Posterior vena cava (tissue), 2 donors: ENCODE results near the gene WDR3. TPM values are rescaled to one million over a fixed set of nuclear protein-coding genes. Genes with fewer than 3 reads are reported as not detected.

Experiments used
- DNase-seq: peaks from one replicate; pipeline ENCODE4 v3.0.0-alpha.2; 2020; ENCODE audit warnings: low spot score
- intact Hi-C, 2 donors: fragments of 100-400 bp; cut with DNase I; formaldehyde crosslinking; loops; one replicate each; pipeline versions ENCODE4 v1.14.1 to v1.14.2; 2022 to 2023
- total RNA-seq, 2 donors: library from RNA; stranded (reverse); fragmentation: NEBNext Ultra II Directional; extraction: Animal tissue kit (Norgen Biotek cat#: 25700); gene quantifications; one replicate each; pipeline ENCODE4 v1.2.1, GENCODE V29; 2021
- donor health status: DM: yes; HTN: yes; CAD: no.
- donor health status: DM: yes; HTN: yes; CAD: no.

Gene WDR3
- total RNA-seq, 2 donors from 2014 or later = 16.8 to 17.5 TPM

DNA sequence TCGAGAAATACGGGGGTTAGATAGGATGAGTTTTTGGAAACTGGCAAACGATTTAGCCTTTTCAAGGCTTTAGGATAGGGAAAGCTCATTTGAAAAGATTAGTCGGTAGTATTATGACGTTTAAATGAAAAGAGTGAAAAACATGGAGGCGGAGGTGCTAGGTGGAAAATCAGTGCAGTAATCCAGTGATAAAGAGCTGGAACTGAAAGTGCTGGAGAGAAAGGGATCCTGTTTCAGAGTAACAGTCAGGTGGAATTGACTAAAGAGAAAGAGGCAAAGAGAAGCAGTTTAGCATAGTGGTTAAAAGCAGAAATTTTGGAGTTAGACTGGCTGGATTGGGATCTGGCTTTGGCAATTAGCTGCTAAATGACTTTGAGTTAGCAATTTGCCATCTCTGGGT, 945 bp downstream of the WDR3 start:
- no peak for DNase-seq
- intact Hi-C loops = no loop called here

DNA sequence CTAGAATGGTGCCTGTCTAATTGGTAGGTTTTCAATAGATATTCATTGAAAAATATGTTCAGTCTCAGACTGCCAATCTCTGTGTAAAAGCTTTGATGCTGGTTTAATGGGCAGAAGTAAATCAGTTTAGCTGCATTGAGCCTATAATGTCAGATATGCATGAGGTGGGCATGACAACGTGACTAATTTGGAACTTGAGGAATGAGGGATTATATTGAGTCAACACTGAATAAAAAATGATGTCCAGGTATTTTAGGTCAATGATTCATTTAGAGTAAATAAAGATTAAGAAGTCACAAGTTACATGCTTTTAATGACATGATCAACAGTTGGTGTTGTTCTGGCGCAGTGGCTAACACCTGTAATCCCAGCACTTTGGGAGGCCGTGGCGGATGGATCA, 3.0 kb downstream of the WDR3 start:
- intact Hi-C loops = no loop called here
- DNase-seq = no peak

DNA sequence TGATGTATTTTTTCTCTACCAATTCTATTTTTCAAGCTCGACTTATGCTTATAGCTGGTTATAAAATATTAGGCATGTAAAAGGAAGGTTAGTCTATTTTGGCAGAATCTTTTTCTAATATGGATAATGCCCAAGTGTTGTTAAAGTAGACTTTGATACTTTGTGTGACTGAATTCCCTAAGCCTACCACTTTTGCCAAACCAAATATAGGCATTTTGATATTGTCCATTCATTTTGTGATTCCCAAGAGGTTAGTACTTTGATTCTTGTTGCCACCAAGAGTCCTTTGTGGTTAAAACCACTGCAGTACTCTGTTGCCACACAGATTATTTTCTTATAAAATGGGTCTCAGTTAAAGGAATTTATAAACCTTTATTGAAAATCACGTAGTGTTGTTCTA, 4.2 kb downstream of the WDR3 start:
- no peak for DNase-seq
- intact Hi-C loops = no loop called here

DNA sequence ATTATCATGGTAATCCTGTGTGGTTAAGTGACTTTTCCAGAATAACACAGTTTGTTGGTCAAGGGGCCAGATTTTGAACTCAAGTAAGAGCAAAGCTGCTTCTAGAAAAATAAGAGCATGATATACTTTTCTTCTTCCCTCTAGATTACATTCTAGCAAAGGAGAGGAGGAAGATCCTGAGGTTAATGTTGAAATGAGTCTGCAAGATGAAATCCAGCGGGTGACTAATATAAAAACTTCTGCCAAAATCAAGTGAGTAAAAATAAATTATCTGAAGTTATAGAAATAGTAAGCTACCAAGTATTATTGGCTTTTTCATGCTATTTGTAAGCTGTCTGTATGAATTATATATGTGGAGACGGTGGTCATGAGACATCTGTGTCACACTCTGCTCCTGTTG, 12.8 kb downstream of the WDR3 start:
- DNase-seq = no peak
- intact Hi-C loops = no loop called here

DNA sequence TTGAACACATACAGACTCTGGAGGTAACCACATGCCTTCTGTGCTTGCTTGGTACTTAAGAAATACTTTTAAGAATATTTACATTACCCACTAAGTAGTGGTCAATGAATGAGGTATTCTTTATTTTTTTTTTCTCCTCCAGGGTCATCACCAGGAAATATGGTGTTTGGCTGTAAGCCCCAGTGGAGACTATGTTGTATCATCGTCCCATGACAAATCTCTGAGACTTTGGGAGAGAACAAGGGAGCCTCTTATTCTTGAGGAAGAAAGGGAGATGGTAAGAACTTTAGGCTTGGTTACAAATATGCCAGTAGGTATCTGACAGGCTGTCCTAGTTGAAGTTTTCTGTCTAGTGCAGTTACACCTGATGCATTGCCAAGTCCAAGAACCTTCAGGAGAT, 22.8 kb downstream of the WDR3 start:
- no peak for DNase-seq
- intact Hi-C loops = no loop called here

DNA sequence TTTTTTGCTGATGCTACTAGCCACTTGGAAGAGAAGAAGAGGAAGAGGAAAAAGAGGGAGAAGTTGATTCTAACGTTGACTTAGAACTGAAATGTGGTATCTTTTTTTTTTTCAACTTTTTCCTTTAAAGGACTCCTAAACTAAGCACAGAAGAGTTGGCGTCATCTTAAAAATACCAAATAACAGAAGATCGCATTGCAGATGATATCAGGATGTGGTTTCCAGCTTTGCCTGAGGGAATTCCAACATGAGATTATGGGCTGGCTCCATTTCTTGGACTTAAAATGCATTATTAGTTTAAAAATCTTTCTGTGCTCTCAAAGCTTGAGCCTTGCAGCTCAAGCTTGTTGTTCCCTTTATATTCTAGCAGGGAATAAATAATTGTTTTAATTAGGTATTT, 29.8 kb downstream of the WDR3 start:
- DNase-seq = no peak
- intact Hi-C loops = no loop called here

DNA sequence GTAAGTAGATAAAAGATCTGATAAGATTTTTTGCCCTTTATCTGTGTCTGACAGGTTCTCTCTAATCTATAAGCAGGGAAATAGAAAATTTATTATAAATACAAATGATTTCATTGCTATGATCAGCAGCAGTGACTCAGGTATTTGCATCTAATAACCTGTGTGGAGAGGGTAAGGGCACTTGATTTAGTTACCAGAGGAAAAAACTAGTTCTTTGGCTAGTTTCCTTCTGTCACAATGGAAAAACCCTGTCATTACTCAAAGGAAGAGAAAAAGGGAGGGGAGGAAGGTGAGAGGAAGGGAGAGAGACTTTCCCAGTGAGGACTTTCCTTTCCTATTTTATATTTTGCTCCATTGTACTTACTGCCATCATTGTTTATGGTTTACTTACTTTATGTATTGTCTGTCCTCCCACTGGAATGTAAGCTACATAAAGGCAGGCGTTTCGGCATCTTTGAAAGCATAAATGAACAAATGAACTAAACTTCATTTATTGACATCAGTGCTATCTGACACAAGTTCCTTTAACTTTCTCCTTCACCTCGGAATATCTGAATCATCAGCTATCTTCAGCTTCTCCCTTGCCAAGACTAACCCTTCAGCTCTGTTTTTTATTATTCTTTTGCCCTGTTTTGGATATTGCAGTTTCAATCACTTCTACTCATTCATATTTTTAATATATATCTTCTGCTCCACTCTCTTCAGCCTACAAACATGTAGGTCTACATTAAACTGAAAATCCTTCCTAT, 34.9 kb downstream of the WDR3 start:
- no peak for DNase-seq
- intact Hi-C loops = no loop called here

DNA sequence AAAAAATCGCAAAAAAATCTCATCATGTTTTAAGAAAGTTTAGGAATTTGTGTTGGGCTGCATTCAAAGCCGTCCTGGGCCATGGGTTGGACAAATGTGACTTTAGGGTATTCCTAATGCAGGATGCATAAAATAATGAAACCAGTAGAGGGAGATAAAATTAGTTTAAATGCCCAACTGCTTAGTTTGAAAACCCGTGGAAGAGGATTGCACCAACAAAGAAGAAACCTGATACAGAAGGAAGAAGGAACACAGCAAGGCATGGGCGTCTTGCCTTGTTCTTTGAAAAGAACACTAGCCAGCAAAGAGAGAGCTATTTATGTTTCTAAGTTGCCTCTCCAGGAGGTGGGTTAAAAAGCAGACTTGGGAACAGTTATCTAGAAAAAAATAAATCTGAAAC, 37.9 kb downstream of the WDR3 start:
- intact Hi-C loops = no loop called here
- DNase-seq = no peak

DNA sequence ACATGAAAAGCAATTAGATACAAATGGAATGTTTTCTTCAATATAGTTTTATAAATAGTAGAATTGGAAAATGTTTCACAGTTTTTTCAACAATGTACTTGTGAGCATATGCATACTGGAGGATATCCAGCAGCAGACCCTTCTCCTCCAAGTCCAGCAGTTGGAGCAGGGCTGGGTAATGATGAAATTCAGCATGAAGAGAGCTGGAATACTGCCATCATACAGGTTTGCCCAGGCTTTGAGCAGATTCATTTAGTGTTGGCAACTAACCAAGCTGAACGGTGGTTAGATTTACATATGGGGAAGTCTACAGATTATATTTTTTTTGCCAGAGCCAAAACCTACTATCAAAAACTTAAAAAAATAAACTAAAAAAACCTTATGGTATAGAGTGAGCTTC, 38.3 kb downstream of the WDR3 start:
- no peak for DNase-seq
- intact Hi-C loops = no loop called here

DNA sequence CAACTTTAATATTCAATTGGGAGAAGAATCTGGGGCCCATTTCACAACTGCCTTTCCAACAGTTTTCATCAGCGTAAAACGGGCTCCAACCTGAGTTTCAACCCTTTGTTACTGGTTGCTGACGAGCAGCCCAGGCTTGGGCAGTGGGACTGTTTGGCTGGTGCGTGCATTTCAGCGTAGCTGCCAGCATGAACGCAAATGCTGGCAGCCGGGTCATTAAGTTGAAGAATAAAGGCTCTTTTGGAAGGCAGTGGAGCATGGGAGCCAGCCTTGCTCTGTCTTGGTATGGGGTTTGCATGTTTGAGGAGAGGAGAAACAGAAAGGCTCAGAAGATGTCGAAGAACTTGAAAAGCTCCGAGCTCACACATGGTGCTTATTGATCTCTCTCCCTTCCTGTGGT, 40.7 kb downstream of the WDR3 start:
- intact Hi-C loops = no loop called here
- no peak for DNase-seq

DNA sequence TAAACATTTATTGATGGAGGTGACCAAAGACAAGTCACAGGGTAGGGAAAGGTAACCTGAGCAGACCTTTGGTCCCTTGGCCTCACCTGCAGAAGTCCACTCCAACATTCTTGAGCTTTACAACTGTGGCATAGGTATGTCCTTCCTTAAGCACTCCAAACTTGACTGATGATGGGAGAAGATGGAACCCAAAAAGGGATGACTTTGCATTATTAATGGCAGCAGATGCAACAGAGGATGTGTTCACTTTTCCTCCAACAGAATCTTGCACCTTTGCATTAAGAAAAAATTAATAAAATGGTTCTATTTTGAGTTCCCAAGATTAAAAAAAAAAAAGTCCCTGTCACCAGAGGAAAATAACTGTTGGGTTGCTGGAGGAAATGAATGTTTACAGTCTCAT, 42.2 kb downstream of the WDR3 start:
- intact Hi-C loops = no loop called here

DNA sequence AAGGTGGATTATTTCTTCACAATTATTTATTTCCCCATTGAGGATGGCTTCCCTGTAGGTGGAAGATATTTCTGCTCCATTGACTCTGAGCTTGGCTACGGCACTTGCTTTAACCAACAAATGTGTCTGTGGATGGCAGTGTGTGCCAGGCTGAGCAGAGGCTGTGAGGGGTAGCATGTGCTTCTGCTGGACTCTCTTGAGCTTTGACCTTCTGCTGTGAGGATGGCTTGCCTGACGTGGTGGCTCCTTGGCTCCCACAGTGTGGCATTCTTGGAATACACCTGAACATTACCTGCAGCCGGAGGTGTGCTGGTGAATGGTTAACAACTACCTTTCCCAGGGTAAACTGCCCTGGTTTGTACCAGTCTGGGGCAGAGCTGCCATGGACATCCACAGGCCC, 46.8 kb downstream of the WDR3 start:
- intact Hi-C loops = no loop called here
- no peak for DNase-seq

More for the DNA sequence above, 42.2 kb downstream of the WDR3 start:
- no peak for DNase-seq

DNA sequence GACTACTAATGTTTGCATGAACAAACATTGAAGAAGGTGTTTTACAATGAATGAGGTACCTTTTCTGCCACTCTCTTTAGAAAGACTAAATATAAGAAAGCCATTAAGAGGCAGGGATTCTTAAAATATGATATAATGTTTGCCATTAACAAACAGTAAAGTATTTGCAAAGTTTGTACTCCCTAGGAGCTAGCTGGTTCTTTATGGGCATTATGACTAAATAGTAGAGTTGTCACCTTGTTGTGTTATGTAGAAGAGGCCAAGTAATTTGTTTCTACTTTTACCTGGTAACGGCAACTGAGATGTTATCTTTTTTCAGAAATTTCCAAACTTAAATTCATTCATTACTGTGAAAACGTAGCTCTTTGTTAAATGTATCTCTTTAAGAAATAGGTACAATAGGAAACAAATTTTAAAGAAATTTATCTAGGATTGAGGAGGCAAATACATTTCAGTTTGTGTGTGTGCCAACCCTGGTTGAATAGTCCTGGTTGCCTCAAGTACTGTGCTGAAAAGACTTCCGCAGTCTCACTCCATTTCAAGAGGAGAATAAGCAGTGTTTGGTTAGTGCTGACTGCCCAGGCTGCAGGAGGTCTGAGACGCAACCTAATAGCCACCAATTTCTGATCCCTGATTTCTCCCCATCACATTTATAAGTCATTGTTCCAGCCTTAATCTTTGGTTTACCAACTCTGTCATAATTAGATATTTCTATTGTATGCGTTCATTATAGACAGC, 52.1 kb downstream of the WDR3 start:
- intact Hi-C loops = no loop called here
- no peak for DNase-seq

DNA sequence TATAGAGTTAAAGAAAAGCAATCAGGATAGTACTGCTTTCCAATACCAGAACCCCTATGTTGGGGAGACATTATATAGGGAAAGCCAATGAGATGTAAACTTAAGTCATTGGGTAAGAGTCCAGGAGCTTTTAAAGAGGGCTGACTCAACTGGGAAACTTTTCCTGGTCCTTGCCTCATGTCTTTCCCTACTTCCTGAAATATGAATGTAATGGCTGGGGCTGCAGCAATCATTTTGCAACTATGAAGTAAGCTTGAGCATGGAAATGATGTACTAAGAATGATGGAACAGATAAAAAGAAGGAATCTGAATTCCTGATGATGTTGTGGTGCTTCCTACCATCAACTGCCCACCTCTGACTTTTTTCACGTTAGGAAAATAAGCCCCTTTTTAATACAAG, 55.7 kb downstream of the WDR3 start:
- no peak for DNase-seq
- intact Hi-C loops = no loop called here

DNA sequence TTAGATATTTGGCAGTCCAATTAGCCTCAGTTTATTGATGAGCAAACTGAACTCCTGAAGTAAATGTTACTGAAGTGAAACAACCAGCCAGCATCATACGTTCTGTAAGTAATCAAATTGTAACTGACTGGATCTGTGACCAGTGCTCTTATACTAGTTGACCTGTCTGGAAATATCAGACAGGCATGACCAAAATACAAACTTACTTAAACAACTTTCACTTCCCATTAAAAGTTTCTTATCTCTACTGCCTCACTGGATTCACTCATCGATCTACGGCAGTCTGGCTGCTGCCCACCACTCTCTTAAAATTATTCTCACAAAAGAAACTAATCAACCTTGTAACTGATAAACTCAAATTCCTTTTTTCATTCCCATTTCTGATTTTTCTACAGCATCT, 56.4 kb downstream of the WDR3 start:
- intact Hi-C loops = no loop called here
- DNase-seq = no peak

DNA sequence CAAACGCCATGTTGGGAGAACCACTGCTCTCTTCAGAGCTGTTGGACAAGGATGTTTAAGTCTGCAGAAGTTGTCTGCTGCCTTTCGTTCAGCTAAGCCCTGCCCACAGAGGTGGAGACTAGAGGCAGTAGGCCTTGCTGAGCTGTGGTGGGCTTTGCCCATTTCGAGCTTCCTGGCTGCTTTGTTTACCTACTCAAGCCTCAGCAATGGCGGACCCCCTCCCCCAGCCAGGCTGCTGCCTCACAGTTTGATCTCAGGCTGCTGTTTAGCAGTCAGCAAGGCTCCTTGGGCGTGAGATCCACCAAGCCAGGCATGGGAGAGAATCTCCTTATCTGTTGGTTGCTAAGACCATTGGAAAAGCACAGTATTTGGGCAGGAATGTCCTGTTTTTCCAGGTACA, 74.8 kb downstream of the WDR3 start:
- DNase-seq = no peak
- intact Hi-C loops = no loop called here

DNA sequence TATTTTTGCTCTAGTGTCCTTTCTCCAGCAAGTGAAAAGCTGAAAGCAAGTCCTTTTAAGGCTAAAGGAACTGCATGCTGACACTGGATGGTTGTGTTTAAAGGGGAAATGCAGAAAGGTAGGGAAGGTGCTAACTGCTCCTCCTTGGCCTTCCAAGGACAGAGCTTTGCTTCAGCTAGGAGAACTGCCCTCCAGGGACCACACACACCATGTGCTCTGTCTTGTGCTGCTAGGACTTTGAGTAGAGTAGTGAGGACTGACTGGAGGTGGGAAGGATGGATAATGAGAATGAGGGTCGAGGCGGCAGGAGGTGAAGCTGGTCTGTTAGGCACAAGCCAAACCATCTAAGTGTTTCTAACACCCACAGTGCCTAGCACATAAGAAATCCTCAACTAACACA, 77.9 kb downstream of the WDR3 start:
- intact Hi-C loops = no loop called here
- DNase-seq = no peak

DNA sequence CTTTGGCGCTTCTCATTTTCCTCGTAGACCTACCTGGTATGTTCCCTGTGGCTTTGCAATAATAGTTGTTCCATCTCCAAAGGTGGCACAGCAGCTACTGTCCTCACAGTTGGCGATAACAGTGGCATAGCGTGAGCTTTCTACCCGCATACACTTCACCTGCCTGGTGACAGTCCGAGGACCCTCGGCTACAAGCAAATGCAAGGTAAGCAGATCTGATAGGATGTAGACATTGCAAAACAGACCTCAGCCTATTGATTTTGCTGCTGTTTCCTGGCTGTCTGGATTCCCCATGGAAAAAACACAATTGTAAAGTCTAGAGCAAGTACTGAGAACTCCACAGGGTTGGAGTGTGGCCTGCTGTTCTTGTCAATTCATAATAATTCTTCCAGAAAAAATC, 78.5 kb downstream of the WDR3 start:
- intact Hi-C loops = no loop called here
- no peak for DNase-seq

DNA sequence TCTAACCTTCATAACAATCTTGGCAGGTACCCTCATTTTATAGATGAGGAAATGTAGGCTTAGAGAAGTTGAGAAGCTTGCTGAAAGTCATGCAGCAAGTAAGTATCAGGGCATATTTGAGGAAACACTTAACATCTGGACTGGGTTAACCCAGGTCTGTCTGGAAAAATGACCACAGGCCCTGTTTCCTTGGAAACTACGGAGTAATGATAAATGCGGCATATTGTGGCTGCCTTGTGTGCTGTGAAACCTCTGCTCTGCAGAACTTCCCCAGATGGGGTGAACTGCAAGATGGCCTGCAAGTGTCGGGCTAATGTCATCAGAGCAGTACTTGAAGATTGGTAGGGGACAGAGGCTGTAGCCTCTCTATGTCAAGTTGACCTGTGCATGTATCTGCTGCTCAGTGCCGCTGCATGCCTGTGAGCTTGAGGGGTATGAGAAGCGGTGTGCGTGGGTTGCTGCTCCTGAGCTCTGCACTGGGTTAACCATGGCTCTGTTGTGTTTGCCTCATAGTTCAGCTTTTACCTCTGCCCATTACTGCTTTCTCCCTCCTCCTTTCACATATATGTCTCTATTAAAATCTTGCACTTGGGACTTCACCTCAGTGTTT, 83.1 kb downstream of the WDR3 start:
- no peak for DNase-seq
- intact Hi-C loops = no loop called here

DNA sequence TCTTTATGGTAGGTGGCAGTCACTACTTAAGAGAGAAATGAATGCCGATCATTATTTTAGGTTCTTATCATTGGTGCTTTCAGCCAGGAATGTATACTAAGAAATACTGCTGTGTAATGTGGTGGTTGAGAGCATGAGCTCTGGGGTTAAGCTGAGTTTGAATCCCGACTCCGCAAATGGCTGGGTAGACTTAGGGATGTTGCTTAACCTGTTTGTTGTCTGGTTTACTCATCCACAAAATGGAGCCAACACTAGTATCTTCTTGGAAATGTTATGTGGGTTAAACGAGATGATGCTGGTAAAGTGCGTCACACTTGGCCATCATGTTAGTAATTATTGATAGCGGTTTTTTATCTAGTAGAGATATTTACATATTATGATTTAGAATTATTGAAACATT, 83.8 kb downstream of the WDR3 start:
- intact Hi-C loops = no loop called here
- no peak for DNase-seq

DNA sequence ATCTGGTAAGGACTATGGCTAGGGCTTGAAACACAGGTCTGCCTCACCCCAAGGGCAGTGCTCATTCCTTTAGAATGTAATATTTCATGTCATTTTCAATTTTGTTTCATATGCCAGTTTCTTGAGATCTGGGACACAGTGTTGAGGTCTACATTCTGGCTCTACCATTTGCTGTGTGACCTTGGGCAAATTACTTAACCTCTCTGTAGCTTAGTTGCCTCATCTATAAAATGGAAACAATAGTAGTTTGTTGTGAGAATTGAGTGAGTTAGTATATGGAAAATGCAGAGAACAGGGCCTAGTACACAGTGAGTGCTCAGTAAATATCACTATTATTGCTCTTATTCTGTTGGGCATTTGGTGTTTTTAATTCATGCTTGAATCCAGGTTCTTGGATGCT, 84.4 kb downstream of the WDR3 start:
- intact Hi-C loops = no loop called here
- no peak for DNase-seq
